ENCODE measurements around the gene ANKRD6.

ANKRD6 gene

DNA sequence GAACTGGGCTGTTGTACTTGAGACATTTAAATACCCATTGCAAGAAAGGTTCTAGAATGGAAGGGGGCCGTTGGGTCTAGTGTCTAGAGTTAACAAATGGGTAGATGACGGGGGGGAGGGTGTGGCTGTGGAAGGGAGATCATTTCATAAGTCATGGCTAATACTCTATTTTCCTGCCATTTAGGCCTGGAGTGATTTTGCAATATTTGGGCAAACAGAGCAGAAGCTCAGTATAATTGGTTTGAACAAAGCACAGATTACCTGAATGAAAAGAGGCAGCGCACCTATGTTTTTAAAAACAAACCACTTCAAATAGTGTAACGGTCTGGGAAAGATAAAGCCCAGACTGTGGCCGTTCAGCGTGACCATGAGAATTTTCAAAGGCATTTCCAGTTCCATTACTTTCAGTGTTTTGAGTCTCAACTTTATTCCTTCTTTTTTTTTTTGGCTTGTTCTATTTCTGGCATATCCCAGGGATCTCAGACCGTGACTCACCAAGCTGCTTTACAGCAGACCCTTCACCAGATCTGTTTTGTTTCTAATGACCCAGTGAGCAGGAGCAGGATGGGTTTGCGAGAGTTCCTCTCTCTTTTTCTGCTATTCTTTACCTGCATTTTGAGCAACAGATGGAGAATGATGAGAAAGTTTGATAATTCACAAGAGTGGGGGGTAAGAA lies 131.9 kb downstream of the ANKRD6 start:
- no peak overlapping the region for H3K4me3 ChIP-seq (ENCODE audit: low read depth, low read length)
- TF ChIP-seq, protein P1, sequence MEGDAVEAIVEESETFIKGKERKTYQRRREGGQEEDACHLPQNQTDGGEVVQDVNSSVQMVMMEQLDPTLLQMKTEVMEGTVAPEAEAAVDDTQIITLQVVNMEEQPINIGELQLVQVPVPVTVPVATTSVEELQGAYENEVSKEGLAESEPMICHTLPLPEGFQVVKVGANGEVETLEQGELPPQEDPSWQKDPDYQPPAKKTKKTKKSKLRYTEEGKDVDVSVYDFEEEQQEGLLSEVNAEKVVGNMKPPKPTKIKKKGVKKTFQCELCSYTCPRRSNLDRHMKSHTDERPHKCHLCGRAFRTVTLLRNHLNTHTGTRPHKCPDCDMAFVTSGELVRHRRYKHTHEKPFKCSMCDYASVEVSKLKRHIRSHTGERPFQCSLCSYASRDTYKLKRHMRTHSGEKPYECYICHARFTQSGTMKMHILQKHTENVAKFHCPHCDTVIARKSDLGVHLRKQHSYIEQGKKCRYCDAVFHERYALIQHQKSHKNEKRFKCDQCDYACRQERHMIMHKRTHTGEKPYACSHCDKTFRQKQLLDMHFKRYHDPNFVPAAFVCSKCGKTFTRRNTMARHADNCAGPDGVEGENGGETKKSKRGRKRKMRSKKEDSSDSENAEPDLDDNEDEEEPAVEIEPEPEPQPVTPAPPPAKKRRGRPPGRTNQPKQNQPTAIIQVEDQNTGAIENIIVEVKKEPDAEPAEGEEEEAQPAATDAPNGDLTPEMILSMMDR (conservative IDR thresholded peaks at IDR 0.05; ENCODE audit: low read depth, low read length): no peak
- DNase-seq (ENCODE audit: low read depth): no peak

DNA sequence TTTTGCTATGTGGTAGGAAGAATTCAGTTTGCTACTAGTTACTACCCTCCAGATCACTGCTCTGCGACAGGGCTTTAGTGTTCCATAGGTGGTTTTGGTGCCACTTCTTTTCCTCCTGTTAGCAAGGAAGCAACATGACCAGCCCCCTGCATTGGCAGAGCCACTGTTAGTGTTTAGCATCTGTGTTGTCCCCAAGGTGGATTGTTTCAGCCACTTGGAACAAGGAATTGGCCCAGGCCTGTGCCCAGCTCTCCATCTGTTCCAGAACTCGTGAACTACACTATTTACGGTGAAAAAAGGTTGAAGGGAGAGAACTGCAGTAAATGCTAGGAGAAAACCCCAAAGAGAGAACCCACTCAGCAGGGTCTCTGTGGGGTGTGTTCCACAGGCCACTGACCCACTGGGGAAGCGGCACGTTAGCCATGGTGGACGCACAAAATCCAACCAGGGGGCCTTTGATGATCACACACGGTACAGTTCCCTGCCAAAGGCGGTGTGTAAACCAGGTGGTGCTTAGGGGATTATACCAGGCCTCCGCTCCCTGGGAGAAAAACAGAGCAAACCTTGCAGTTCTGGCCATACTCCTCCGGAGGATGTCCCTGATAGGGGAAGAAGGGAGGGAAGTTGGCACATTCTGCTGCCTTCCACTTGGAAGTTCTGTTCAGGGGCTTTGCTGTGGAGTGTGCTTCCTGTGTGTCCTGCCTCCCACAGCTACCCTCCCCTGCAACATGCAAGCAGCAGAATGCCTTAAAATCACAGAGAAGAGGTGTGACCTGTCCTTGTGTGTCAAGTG lies 133.3 kb downstream of the ANKRD6 start:
- DNase-seq (ENCODE audit: low read depth): no peak
- TF ChIP-seq, protein P1 (conservative IDR thresholded peaks at IDR 0.05; ENCODE audit: low read depth, low read length): no peak
- H3K4me3 ChIP-seq (ENCODE audit: low read depth, low read length): no peak overlapping the region

DNA sequence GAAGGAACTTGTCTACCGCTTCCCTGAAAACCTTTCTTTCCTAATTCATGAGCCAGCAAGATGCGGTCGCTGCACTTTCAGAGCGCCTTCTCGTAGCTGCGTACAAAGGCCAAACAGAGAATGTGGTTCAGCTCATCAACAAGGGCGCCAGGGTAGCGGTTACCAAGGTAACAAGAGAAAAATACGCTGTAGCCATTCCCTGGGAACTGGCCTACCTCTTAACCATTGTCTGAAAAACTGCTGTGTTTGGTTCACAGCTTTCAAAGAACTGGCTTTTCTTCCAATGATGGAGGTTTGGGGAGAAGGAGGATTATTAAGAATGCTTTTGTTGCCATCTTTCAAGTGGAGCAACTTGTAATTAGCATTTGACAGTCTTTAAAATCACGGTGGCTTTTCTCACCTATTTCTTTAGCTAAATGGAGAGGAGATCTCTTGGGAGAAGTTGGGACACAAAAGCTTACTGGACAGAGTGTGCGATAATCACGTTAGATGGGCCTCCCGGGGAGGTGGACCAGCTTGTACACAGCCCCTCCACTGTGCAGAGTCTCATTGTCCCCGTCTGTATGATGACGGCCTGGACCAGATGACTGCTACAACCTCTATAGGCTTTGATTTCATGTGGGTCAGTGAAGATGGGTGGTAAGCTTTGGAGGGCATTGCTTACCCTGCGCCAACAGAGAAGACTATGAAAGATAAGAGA lies 134.1 kb downstream of the ANKRD6 start:
- no peak overlapping the region for H3K4me3 ChIP-seq (ENCODE audit: low read depth, low read length)
- TF ChIP-seq, protein P1 (conservative IDR thresholded peaks at IDR 0.05; ENCODE audit: low read depth, low read length): no peak
- no peak for DNase-seq (ENCODE audit: low read depth)

DNA sequence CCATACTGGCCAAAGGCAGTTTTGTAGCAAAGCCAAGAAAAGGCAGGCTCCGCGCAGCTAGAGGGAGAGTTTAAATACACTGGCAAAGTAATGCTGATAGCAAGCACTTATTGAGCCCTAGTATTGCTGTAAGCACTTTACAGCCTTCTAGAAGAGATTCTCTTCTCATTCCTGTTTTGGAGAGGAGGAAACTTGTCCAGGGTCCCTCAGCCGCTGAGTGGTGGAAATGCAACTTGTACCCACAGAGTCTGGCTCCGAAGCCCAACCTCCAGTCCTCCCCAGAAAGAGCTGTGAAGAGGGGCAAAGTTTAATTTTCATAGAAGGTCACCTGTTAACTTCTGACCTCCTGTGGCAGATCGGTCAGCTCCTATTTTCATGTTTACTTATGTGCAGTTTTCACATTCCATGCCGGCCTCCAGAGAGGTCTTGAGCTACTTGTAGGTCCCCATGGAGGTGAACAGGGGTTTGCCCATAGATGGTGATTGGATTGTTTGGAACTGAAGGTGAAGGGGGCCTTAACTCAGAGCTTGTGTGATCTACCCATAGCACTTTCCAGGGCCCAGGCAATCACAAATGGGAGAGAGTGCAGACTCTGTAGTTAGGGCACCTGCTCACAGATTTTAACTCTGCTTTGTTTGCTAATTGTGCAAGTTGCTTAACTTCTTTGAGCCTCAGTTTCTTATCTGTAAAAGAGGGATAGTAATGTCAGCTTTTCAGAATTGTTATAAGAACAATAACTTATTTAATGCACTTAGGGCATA lies 134.9 kb downstream of the ANKRD6 start:
- H3K4me3 ChIP-seq (ENCODE audit: low read depth, low read length): no peak overlapping the region

DNA sequence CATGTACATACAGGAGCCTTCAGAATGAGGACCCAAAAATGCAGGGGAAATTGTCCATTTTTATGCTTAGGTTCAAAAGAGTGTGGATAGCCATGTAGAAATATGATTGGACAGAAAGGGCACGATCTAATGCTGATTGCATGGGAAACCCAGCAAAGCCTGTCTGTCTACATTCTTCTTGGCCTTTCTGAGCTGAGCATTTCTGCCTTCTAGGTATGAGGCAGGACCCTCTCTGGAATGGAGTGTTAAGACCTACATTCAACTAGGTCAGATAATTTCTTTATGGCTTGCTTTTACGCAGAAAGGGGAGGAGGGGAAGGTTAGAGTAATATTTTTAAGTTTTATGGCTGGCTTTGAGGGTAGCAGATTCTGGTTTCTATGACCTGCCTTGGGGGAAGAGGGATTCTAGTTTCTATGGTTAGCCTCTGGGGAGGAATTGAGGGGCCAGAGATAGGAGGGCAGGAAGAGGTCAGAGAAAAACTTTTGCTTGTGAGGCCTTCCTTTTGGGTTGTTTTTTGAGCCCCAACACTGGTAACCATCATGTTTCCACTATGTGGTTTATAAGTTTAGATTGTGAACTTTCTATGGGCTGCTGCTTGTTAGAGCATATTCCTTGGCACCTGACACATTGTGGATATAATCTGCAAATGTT lies 142.1 kb downstream of the ANKRD6 start:
- H3K4me3 ChIP-seq (ENCODE audit: low read depth, low read length): no peak overlapping the region
- TF ChIP-seq, protein P1 (conservative IDR thresholded peaks at IDR 0.05; ENCODE audit: low read depth, low read length): no peak
- no peak for DNase-seq (ENCODE audit: low read depth)

More for the DNA sequence above, 134.9 kb downstream of the ANKRD6 start:
- TF ChIP-seq, protein P1 (conservative IDR thresholded peaks at IDR 0.05; ENCODE audit: low read depth, low read length): no peak
- no peak for DNase-seq (ENCODE audit: low read depth)

DNA sequence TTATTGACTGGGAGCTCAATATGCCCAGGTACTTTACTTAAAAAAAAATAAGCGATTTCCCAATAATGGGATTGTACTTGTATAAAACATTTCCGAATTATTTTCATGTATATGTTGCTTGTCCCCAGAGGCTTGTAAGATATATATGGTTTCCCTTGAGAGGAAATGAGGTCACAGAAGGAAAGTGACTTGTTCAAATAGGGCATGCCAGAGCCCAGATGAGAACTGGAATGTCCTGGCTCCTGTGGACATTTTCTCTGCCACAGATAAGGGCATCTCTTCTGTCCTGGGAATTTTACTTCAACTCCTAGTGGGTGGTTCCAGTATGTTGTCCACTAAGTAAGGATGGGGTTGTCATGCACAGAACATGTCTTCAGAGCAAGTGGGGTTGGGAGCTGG lies 142.6 kb downstream of the ANKRD6 start:
- H3K4me3 ChIP-seq (ENCODE audit: low read depth, low read length): no peak overlapping the region
- TF ChIP-seq, protein P1 (conservative IDR thresholded peaks at IDR 0.05; ENCODE audit: low read depth, low read length): no peak
- DNase-seq (ENCODE audit: low read depth): no peak
